Heart right ventricle (tissue), 16 donors: ENCODE data around the gene CRADD. TPM values are rescaled to one million over a fixed set of nuclear protein-coding genes. Genes with fewer than 3 reads are reported as not detected.
"Not testable (repeated sequence)": the region's sequence is repeated elsewhere in the genome, so short reads cannot be mapped to it uniquely, and the experiment has no call there.

Source experiments
- ATAC-seq, 8 donors: fragments of 200-7000 bp; cut with Tn5 transposase; one replicate each; pipeline ENCODE4 v1.9.1; 2020; ENCODE audit warnings: mild to moderate bottlenecking in 8 of 8, moderate library complexity in 8 of 8, moderate number of reproducible peaks in 1 of 8
- DNase-seq, 2 donors: peaks; one replicate each; pipeline ENCODE4 v3.0.0-alpha.2; 2020
- H3K27ac ChIP-seq, 10 donors: fragments of 200-600 bp; sonication (generic) in 2 of 10; one replicate each; pipeline versions ENCODE4 v1.5.0 to v1.8.0; 2020 to 2022; ENCODE audit warnings: mild to moderate bottlenecking in 3 of 10
- H3K27me3 ChIP-seq, 7 donors: fragments of 200-600 bp; one replicate each; pipeline ENCODE4 v1.8.0; 2021 to 2022; ENCODE audit warnings: mild to moderate bottlenecking in 2 of 7
- H3K36me3 ChIP-seq, 9 donors: fragments of 200-600 bp; sonication (generic) in 1 of 9; one replicate each; pipeline versions ENCODE4 v1.5.0 to v1.8.0; 2020 to 2022; ENCODE audit warnings: mild to moderate bottlenecking in 2 of 9
- H3K4me1 ChIP-seq, 9 donors: fragments of 200-600 bp; sonication (generic) in 1 of 9; one replicate each; pipeline versions ENCODE4 v1.5.0 to v1.8.0; 2020 to 2022; ENCODE audit warnings: mild to moderate bottlenecking in 4 of 9
- H3K4me3 ChIP-seq, 10 donors: fragments of 200-600 bp; sonication (generic) in 2 of 10; one replicate each; pipeline versions ENCODE4 v1.5.0 to v1.8.0; 2020 to 2022; ENCODE audit warnings: mild to moderate bottlenecking in 7 of 10, moderate library complexity in 2 of 10
- H3K9me3 ChIP-seq, 11 donors: fragments of 200-600 bp in 10 of 11; sonication (generic) in 2 of 11; one replicate each; pipeline versions ENCODE4 v1.5.0 to v1.8.0; 2013 to 2022; ENCODE audit warnings: mild to moderate bottlenecking in 2 of 11, control low read depth in 1 of 11, moderate library complexity in 1 of 11
- WGBS, 2 donors: extraction: QIAGEN DNeasy Blood & Tissue Kit; methylation state at CpG; one replicate each; pipeline ENCODE4 v1.1.7; 2013; ENCODE audit warnings: inconsistent platforms in 1 of 2; 5-methylcytosine and 5-hydroxymethylcytosine counted together
- intact Hi-C, 10 donors: fragments of 100-400 bp; cut with DNase I; formaldehyde crosslinking; loops; one replicate each; pipeline versions ENCODE4 v1.11.1 to v1.14.2; 2022
- polyA plus RNA-seq, 2 donors: library from polyadenylated mRNA; stranded (reverse); fragments of 200-250 nt; gene quantifications; one replicate each; pipeline ENCODE4 v1.2.3, GENCODE V29; 2013
- total RNA-seq, 10 donors: library from RNA; stranded (reverse); fragmentation: NEBNext Ultra II Directional in 3 of 10; extraction: Animal tissue kit (Norgen Biotek cat#: 25700) in 3 of 10; gene quantifications; one replicate each; pipeline versions ENCODE4 v1.2.1 to v1.2.4, GENCODE V29; 2021 to 2023
- TF ChIP-seq, protein P1 (sequence below), 9 donors: fragments of 200-600 bp; sonication (generic) in 2 of 9; IDR thresholded peaks; one replicate each; pipeline versions ENCODE4 v1.5.0 to v1.8.0; 2021 to 2022; ENCODE audit warnings: antibody characterized with exemption in 9 of 9, mild to moderate bottlenecking in 5 of 9, moderate library complexity in 1 of 9
- donor health status: Arrhythmogenic right ventricular cardiomyopathy.
- donor health status: ischemic (EF 13 %, LVEDD 7.1; RV severe dilation, severe dysfunction).
- donor health status: healthy with polysubstance abuse.
- donor health status: DM: no; HTN: yes; CAD: no.
- donor health status: DM: no; HTN: no; CAD: no.
- donor health status: ischemic (EF 25% LVEDD 6.9; RV normal size, moderate dysfunction).
- donor health status: ischemic (EF 25% LVEDD 5.7; RV mildly dilated, moderate dysfunction).
- donor health status: healthy.
- donor health status: DM: yes; HTN: yes; CAD: no.
- donor health status: Ischemic cardiomyopathy.
- donor health status: ischemic (EF 35%, LVEDD 5.7; RV mildly dilated, moderate dysfunction).
- donor health status: nonischemic (EF 11% LVEDD 7.7; RV severe dilation, severe dysfunction).
- donor health status: DM: yes; HTN: yes; CAD: no.
- donor health status: PGD.
- donor health status: ischemic (EF 29% LVEDD 5.4; RV normal size, mild dysfunction).
- donor health status: nonischemic (EF 23%, LVEDD 6.1; RV moderate dilation, normal function).

Gene CRADD
- total and polyA plus RNA-seq, 12 donors: 5.0 to 80.1 (median 51.4) TPM

DNA sequence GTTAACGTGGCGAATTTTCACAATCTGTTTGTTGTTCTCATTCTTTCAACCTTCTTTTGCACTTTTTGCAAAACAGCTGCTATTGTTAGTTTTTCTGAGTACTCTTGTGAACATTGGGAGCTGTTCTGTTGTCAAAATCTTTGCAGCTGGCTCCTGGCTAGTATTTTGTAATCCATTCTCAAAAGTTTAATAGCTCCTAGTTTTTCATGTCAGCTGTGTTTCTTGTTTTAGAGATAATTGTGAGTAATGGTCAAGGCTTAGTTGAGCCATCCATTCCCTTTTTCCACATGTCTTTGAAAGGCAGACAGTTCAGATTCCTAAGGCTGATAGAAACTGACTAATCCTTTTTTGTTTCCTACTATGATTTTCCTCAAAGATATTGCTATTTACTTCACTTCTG, 39.1 kb upstream of the CRADD start:
- 75 to 78% methylated on average over 2 of the region's 2 CpGs for WGBS, 2 donors
- no peak for ATAC-seq
- no peak overlapping the region for H3K27ac ChIP-seq
- intact Hi-C loops: no loop called here
- H3K9me3 ChIP-seq: no peaks in the 10 kb centered on the region
- no peaks in the 10 kb centered on the region for H3K36me3 ChIP-seq
- DNase-seq: no peak
- peaks cover 0 to 4% (median 0%) of the 10 kb centered on the region in 9 donors for H3K4me1 ChIP-seq
- H3K4me3 ChIP-seq: no peak overlapping the region
- TF ChIP-seq, protein P1, sequence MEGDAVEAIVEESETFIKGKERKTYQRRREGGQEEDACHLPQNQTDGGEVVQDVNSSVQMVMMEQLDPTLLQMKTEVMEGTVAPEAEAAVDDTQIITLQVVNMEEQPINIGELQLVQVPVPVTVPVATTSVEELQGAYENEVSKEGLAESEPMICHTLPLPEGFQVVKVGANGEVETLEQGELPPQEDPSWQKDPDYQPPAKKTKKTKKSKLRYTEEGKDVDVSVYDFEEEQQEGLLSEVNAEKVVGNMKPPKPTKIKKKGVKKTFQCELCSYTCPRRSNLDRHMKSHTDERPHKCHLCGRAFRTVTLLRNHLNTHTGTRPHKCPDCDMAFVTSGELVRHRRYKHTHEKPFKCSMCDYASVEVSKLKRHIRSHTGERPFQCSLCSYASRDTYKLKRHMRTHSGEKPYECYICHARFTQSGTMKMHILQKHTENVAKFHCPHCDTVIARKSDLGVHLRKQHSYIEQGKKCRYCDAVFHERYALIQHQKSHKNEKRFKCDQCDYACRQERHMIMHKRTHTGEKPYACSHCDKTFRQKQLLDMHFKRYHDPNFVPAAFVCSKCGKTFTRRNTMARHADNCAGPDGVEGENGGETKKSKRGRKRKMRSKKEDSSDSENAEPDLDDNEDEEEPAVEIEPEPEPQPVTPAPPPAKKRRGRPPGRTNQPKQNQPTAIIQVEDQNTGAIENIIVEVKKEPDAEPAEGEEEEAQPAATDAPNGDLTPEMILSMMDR (IDR thresholded peaks at IDR 0.05): no peak
- H3K27me3 ChIP-seq: no peaks in the 10 kb centered on the region

DNA sequence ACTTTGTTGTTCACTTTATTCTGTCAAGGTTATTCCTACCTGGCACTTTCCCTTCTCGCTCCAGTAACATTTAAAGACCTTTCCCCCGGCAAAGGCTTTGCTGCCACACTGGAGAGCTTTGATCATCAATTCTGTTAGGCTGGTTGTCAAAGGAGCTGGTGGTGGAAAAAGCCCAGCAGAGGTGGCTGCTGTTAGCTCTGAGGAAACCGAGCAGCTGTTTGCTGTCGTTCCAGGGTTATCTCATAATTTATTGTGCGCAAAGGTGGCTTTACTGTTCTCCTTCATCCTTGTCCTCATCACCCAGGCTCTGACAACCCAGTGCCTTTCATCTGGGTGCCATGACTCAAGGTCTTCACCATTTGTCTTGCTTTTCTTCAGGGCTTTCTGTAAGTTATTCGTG, 38.2 kb upstream of the CRADD start:
- Histone ChIP-seq H3K4me3 (no peak overlapping the region), H3K9me3 (no peaks in the 10 kb centered on the region), H3K27ac (no peak overlapping the region), H3K36me3 (no peaks in the 10 kb centered on the region), H3K4me1 (peaks cover 0 to 3% (median 0%) of the 10 kb centered on the region in 9 donors), H3K27me3 (no peaks in the 10 kb centered on the region)
- DNase-seq (no peak), ATAC-seq (no peak)
- 54 to 57% methylated on average over 6 of the region's 6 CpGs for WGBS, 2 donors
- intact Hi-C loops: no loop called here
- TF ChIP-seq, protein P1 (IDR thresholded peaks at IDR 0.05): no peak

DNA sequence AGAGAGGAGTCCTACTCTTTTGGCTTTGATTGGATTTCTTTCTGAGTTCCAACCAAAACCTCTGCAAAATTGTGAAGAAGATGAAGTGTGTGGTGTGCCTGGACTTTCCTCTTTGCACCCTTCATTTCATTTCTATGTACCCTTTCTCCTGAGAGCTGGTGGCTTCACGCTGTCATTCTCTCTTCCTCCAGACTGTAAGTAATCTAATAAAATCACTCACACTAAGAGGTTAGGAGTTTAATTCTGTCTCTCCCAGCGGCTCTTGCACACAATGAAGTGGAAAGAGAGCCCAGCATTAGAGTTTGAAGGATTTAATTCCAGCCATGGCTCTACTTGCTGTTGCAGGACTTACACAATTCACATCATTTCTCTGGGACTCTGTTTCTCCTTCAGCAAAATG, 37.8 kb upstream of the CRADD start:
- Histone ChIP-seq H3K4me3 (no peak overlapping the region), H3K4me1 (no peaks in the 10 kb centered on the region), H3K27me3 (no peaks in the 10 kb centered on the region), H3K9me3 (no peaks in the 10 kb centered on the region), H3K36me3 (no peaks in the 10 kb centered on the region), H3K27ac (no peak overlapping the region)
- TF ChIP-seq, protein P1 (IDR thresholded peaks at IDR 0.05): no peak
- WGBS, 2 donors: 81 to 88% methylated on average over 2 of the region's 2 CpGs
- ATAC-seq (no peak), DNase-seq (no peak)
- intact Hi-C loops: no loop called here

DNA sequence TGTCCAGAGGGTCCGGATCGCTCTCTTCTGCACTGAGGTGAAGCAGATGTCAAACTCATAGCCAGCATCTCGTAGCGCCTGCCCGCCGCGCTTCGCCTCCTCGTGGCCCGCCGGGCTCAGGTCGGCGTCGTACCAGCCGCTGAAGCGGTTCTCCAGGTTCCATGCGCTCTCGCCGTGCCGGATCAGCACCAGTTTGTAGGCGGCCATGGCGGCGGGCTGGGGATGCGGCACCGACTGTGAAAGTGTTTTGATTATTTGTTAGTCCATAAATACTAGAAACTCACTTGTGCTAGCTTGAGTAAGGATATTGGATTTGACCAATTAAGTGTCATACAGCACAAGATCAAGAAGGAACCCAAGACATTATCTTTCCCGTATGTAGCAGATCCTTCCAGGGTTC, 35.8 kb upstream of the CRADD start:
- H3K4me1 ChIP-seq, H3K9me3 ChIP-seq, H3K27ac ChIP-seq, DNase-seq, H3K4me3 ChIP-seq, ATAC-seq, H3K36me3 ChIP-seq, intact Hi-C loops, H3K27me3 ChIP-seq: not testable (repeated sequence)
- WGBS, 2 donors: 96 to 99% methylated on average over 9 to 10 of the region's 26 CpGs

DNA sequence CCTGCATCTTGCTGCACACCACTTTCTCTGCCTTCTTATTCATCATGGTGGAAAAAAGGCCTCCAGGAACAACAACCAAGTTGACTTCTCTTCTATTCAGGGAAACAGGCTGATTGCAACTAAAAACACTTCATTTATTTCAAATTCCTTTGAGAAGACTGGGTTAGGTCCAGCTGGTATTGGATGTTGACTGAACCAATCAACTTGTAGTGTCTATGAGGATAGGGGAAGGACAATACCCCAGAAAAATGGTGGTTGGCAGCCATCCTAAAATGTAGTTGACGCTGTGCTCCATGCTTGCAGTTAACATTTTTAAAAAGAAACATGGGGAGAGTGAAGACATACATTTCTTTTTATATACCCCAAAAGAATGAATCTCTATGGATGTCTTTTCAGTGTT, 34.4 kb upstream of the CRADD start:
- no peak for ATAC-seq

More for the DNA sequence above, 34.4 kb upstream of the CRADD start:
- Histone ChIP-seq H3K9me3 (no peaks in the 10 kb centered on the region), H3K27ac (no peak overlapping the region), H3K36me3 (no peaks in the 10 kb centered on the region), H3K27me3 (no peaks in the 10 kb centered on the region), H3K4me3 (no peak overlapping the region), H3K4me1 (no peaks in the 10 kb centered on the region)
- TF ChIP-seq, protein P1 (IDR thresholded peaks at IDR 0.05): no peak
- no peak for DNase-seq
- intact Hi-C loops: no loop called here
- WGBS, 2 donors: 93 to 100% methylated on average over 1 of the region's 1 CpG
